K562 (cell line): ENCODE results near the gene TBC1D9. TPM values are rescaled to one million over a fixed set of nuclear protein-coding genes. Genes with fewer than 3 reads are reported as not detected.

Experiments
- ATAC-seq: fragments of 200-7000 bp; cut with Tn5 transposase; 3 replicates; pipeline ENCODE4 v1.9.1; 2020; ENCODE audit warnings: moderate library complexity
- BruUV-seq: library from RNA; stranded (reverse); fragments of 400-500 nt; replicated peaks from 2 replicates; lab custom pipeline; 2021; lab: Mats Ljungman, UMichigan
- CTCF ChIA-PET: fragments of 300-600 bp; formaldehyde crosslinking; extraction: SDS; loops from one replicate; lab custom pipeline; 2021; ENCODE audit warnings: low intra/inter-chr PET ratio; lab: Yijun Ruan, JAX
- POLR2A ChIA-PET: fragments of 300-600, 350-650 bp; sonication (Branson Sonifier 250); formaldehyde crosslinking; extraction: SDS; loops from one replicate; lab custom pipeline; 2021; ENCODE audit warnings: antibody characterized with exemption, inconsistent platforms; lab: Yijun Ruan, JAX
- DNase-seq, 4 experiments: peaks; one replicate each; pipeline versions ENCODE4 v3.0.0 to v3.0.0-alpha.2; 2011 to 2018; ENCODE audit warnings: low spot score in 3 of 4, mixed read lengths in 3 of 4; ENCODE audit errors: extremely low read depth in 1 of 4
- FAIRE-seq: peaks from 2 replicates; lab custom pipeline; 2011; peaks lifted over from hg19 to GRCh38; lab: Jason Lieb, UNC
- H2AFZ ChIP-seq: 2 replicates; pipeline ENCODE4 v1.6.0; 2011; ENCODE audit warnings: low read depth, low read length, control low read depth, inconsistent platforms
- H3K27ac ChIP-seq: fragments of 200-600 bp; 3 replicates; pipeline ENCODE4 v1.8.0; 2011; ENCODE audit warnings: low read depth, mild to moderate bottlenecking, control low read depth, inconsistent platforms, low read length, moderate library complexity, mixed read lengths; ENCODE audit errors: extremely low read depth
- H3K27me3 ChIP-seq, 2 experiments: fragments of 300-600 bp in 1 of 2; 2 replicates in 1 of 2; 3 replicates in 1 of 2; pipeline versions ENCODE4 v1.6.0 to v1.8.0; 2011; ENCODE audit warnings: inconsistent platforms in 2 of 2, low read length in 2 of 2, mild to moderate bottlenecking in 1 of 2, mixed read lengths in 1 of 2, moderate library complexity in 1 of 2; ENCODE audit not compliant: control insufficient read depth in 2 of 2, insufficient read depth in 2 of 2
- H3K36me3 ChIP-seq: fragments of 300-600 bp; 3 replicates; pipeline ENCODE4 v1.8.0; 2011; ENCODE audit warnings: mild to moderate bottlenecking, low read length, inconsistent platforms; ENCODE audit not compliant: control insufficient read depth, insufficient read depth
- H3K4me1 ChIP-seq, 2 experiments: fragments of 200-600 bp in 1 of 2; replicated peaks in 1 of 2; 2 replicates in 1 of 2; 3 replicates in 1 of 2; pipeline versions ENCODE4 v1.5.1 to v1.8.0; 2011; ENCODE audit warnings: inconsistent platforms in 2 of 2, low read length in 2 of 2, mild to moderate bottlenecking in 1 of 2, mixed read lengths in 1 of 2, moderate library complexity in 1 of 2; ENCODE audit not compliant: control insufficient read depth in 2 of 2, insufficient read depth in 2 of 2
- H3K4me2 ChIP-seq: 2 replicates; pipeline ENCODE4 v1.6.1; 2011; ENCODE audit warnings: low read length, control low read depth, inconsistent platforms, mixed read lengths; ENCODE audit not compliant: insufficient read depth
- H3K4me3 ChIP-seq: fragments of 200-600 bp; sonication (generic), shearing (Covaris generic); 2 replicates; pipeline ENCODE4 v1.5.1; 2016; ENCODE audit warnings: control low read depth, inconsistent platforms
- H3K79me2 ChIP-seq: fragments of 200-600 bp; 3 replicates; pipeline ENCODE4 v1.8.0; 2011; ENCODE audit warnings: low read length, inconsistent platforms; ENCODE audit not compliant: control insufficient read depth, insufficient read depth
- H3K9ac ChIP-seq, 2 experiments: 2 replicates each; pipeline versions ENCODE4 v1.6.0 to v1.6.1; 2011; ENCODE audit warnings: low read depth in 2 of 2, low read length in 2 of 2, control low read depth in 1 of 2, inconsistent platforms in 1 of 2, mild to moderate bottlenecking in 1 of 2, mixed read lengths in 1 of 2; ENCODE audit not compliant: insufficient read depth in 1 of 2
- H3K9me1 ChIP-seq: one replicate; pipeline ENCODE4 v1.6.0; 2011; ENCODE audit warnings: inconsistent platforms, mild to moderate bottlenecking, low read length, moderate library complexity; ENCODE audit not compliant: control insufficient read depth, insufficient read depth
- H3K9me3 ChIP-seq: replicated peaks from 2 replicates; pipeline ENCODE4 v1.5.1; 2011; ENCODE audit warnings: low read depth, low read length, inconsistent platforms; ENCODE audit not compliant: control insufficient read depth, insufficient read depth
- H4K20me1 ChIP-seq: replicated peaks from 2 replicates; pipeline ENCODE4 v1.6.1; 2011; ENCODE audit warnings: low read length, inconsistent platforms, mixed read lengths; ENCODE audit not compliant: control insufficient read depth, insufficient read depth
- CSDE1 ChIP-seq, 2 experiments: fragments of 450-650 bp; IDR thresholded peaks; 2 replicates each; pipeline ENCODE4 v1.6.1; 2016; ENCODE audit warnings: mild to moderate bottlenecking in 1 of 2
- FOXP1 ChIP-seq: sonication (generic); formaldehyde crosslinking; IDR thresholded peaks from 2 replicates; pipeline ENCODE4 v1.8.0; 2022; ENCODE audit warnings: mild to moderate bottlenecking, missing genetic modification reagents
- KAT2B ChIP-seq: IDR thresholded peaks from one replicate; pipeline ENCODE4 v1.6.1; 2012; ENCODE audit warnings: low read depth, mild to moderate bottlenecking, control low read depth, inconsistent platforms, low read length, moderate library complexity
- MXI1 ChIP-seq: IDR thresholded peaks from 2 replicates; pipeline ENCODE4 v1.6.1; 2011; ENCODE audit warnings: low read depth, mild to moderate bottlenecking, improper control_type of control experiment, low read length
- NR1H2 ChIP-seq: sonication (generic); formaldehyde crosslinking; IDR thresholded peaks from 2 replicates; pipeline ENCODE4 v1.4.0; 2020; ENCODE audit warnings: mild to moderate bottlenecking, missing genetic modification reagents
- NRF1 ChIP-seq, 2 experiments: fragments of 450-650 bp; IDR thresholded peaks in 1 of 2; conservative IDR thresholded peaks in 1 of 2; 2 replicates each; pipeline ENCODE4 v1.6.1; 2014; ENCODE audit warnings: mild to moderate bottlenecking in 2 of 2
- PCBP2 ChIP-seq: fragments of 200-400 bp; formaldehyde crosslinking; IDR thresholded peaks from 2 replicates; pipeline ENCODE4 v1.6.1; 2018; ENCODE audit warnings: low read length, low read depth, mild to moderate bottlenecking, moderate library complexity; ENCODE audit not compliant: poor library complexity, severe bottlenecking
- POLR2AphosphoS2 ChIP-seq: IDR thresholded peaks from 2 replicates; pipeline ENCODE4 v1.6.1; 2012; ENCODE audit warnings: low read length, improper control_type of control experiment
- RBM17 ChIP-seq: fragments of 200-400 bp; formaldehyde crosslinking; IDR thresholded peaks from 2 replicates; pipeline ENCODE4 v1.6.1; 2017; ENCODE audit warnings: low read depth, mild to moderate bottlenecking, low read length, borderline replicate concordance
- SOX6 ChIP-seq: fragments of 450-650 bp; IDR thresholded peaks from 2 replicates; pipeline ENCODE4 v1.6.1; 2014; ENCODE audit warnings: mild to moderate bottlenecking
- TSC22D4 ChIP-seq: fragments of 450-650 bp; IDR thresholded peaks from 2 replicates; pipeline ENCODE4 v1.6.1; 2016; ENCODE audit warnings: missing genetic modification characterization, missing biosample characterization, control low read depth
- ZNF23 ChIP-seq: fragments of 250-450 bp; sonication (Bioruptor Pico); IDR thresholded peaks from 2 replicates; pipeline ENCODE4 v1.4.0; 2020; ENCODE audit warnings: mild to moderate bottlenecking
- ZNF282 ChIP-seq: sonication (generic); formaldehyde crosslinking; IDR thresholded peaks from 2 replicates; pipeline ENCODE4 v1.8.1; 2023; ENCODE audit warnings: missing genetic modification reagents
- ZNF79 ChIP-seq: fragments of 250-450 bp; sonication (Bioruptor Pico); IDR thresholded peaks from 2 replicates; pipeline ENCODE4 v1.4.0; 2020; ENCODE audit warnings: low read depth, mild to moderate bottlenecking, moderate library complexity
- WGBS: fragments of 100-300 bp; shearing (Covaris generic); methylation state at CpG from one replicate; pipeline ENCODE4 v1.1.6; 2016; ENCODE audit warnings: low coverage, mixed read lengths; ENCODE audit not compliant: insufficient coverage; ENCODE audit errors: missing lambda C conversion rate; 5-methylcytosine and 5-hydroxymethylcytosine counted together
- in situ Hi-C: fragments of 300-500 bp; cut with MboI; formaldehyde crosslinking; loops from 4 replicates; pipeline ENCODE4 v1.15.0; 2018; ENCODE audit warnings: inconsistent platforms, mixed read lengths
- intact Hi-C: fragments of 100-400 bp; cut with micrococcal nuclease; formaldehyde crosslinking; loops from 2 replicates; pipeline ENCODE4 v1.14.2; 2022
- polyA plus RNA-seq, 8 experiments: library from polyadenylated mRNA; depleted of rRNA in 4 of 8; stranded (reverse) in 5 of 8; unstranded in 3 of 8; fragments of >200 nt; fragmentation: Nextera tagmentation in 2 of 8; fragmentation: Illumina TruSeq in 1 of 8; extraction: Ambion mirVana in 2 of 8; extraction: Trizol in 1 of 8; gene quantifications; 2 replicates each; pipeline versions ENCODE4 v1.2.1 to v1.2.3, GENCODE V29; 2011 to 2014; ENCODE audit warnings: inconsistent platforms in 1 of 8, missing spikeins in 1 of 8
- total RNA-seq, 7 experiments: library from RNA; depleted of rRNA in 6 of 7; stranded (reverse); fragments of >200 nt in 6 of 7; fragmentation: Illumina TruSeq in 2 of 7; extraction: Trizol in 2 of 7; gene quantifications; 2 replicates each; pipeline versions ENCODE4 v1.2.1 to v1.2.3, GENCODE V29; 2011 to 2021; ENCODE audit warnings: low replicate concordance in 1 of 7
- TF ChIP-seq, protein P1 (sequence below): fragments of 250-450 bp; sonication (Bioruptor Pico); IDR thresholded peaks from 2 replicates; pipeline ENCODE4 v1.6.1; 2021; ENCODE audit warnings: mild to moderate bottlenecking
- TF ChIP-seq, protein P2 (sequence below): fragments of 450-650 bp; IDR thresholded peaks from 2 replicates; pipeline ENCODE4 v1.6.1; 2016
- TF ChIP-seq, protein P3 (sequence below): IDR thresholded peaks from 2 replicates; pipeline ENCODE4 v1.6.1; 2012; ENCODE audit warnings: low read depth, low read length, improper control_type of control experiment, borderline replicate concordance
- TF ChIP-seq, protein P4 (sequence below): fragments of 450-650 bp; formaldehyde crosslinking; IDR thresholded peaks from 2 replicates; pipeline ENCODE4 v1.4.0; 2022; ENCODE audit warnings: mild to moderate bottlenecking, moderate library complexity
- TF ChIP-seq, protein P5 (sequence below): sonication (generic); formaldehyde crosslinking; IDR thresholded peaks from 2 replicates; pipeline ENCODE4 v1.8.0; 2022; ENCODE audit warnings: missing genetic modification reagents, mild to moderate bottlenecking, borderline replicate concordance

TBC1D9 gene
- total and polyA plus RNA-seq, 9 of the 15 experiments (the other 6 are each of a cell fraction or from before 2014, with no cell fraction given) = 0.13 TPM; not detected in 8

DNA sequence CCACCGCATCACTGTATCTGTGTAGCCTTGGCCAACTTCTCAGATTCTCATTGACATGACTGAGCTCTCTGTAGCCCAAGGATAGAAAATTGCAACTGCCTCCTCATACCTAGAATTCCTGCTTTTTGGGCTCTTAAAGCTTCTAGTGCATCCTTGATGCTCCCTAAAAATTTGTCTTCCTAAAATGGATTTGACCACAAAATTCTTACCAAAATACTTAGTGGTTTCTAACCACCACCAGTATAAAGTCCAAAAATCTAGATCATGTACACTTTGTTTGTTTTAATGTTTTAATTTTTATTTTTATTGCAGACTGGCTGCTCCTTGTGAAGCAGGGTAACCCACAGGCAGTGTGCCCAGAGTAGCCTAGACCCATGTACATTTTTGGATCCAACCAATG, 75.5 kb downstream of the TBC1D9 start:
- intact Hi-C loops (no loop called here), in situ Hi-C loops (no loop called here)
- no peaks in the 10 kb centered on the region for H3K9me3 ChIP-seq
- no peaks in the 10 kb centered on the region for H3K9me1 ChIP-seq
- no peak overlapping the region for H2AFZ ChIP-seq
- H3K9ac ChIP-seq = no peak overlapping the region
- TF ChIP-seq FOXP1 (CRISPR knock-in tag) = no peak
- no peak for TF ChIP-seq TSC22D4 (tag)
- TF ChIP-seq KAT2B = no peak
- no peak for TF ChIP-seq PCBP2
- no peak for TF ChIP-seq ZNF79 (CRISPR knock-in tag)
- TF ChIP-seq, protein P1, sequence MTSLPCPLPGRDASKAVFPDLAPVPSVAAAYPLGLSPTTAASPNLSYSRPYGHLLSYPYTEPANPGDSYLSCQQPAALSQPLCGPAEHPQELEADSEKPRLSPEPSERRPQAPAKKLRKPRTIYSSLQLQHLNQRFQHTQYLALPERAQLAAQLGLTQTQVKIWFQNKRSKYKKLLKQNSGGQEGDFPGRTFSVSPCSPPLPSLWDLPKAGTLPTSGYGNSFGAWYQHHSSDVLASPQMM (CRISPR knock-in tag) = no peak
- TF ChIP-seq, protein P2, sequence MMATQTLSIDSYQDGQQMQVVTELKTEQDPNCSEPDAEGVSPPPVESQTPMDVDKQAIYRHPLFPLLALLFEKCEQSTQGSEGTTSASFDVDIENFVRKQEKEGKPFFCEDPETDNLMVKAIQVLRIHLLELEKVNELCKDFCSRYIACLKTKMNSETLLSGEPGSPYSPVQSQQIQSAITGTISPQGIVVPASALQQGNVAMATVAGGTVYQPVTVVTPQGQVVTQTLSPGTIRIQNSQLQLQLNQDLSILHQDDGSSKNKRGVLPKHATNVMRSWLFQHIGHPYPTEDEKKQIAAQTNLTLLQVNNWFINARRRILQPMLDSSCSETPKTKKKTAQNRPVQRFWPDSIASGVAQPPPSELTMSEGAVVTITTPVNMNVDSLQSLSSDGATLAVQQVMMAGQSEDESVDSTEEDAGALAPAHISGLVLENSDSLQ = no peak
- TF ChIP-seq ZNF23 (CRISPR knock-in tag) = no peak
- no peak for TF ChIP-seq RBM17
- no peak for TF ChIP-seq SOX6
- no peak for TF ChIP-seq NR1H2 (CRISPR knock-in tag)
- TF ChIP-seq, protein P3, sequence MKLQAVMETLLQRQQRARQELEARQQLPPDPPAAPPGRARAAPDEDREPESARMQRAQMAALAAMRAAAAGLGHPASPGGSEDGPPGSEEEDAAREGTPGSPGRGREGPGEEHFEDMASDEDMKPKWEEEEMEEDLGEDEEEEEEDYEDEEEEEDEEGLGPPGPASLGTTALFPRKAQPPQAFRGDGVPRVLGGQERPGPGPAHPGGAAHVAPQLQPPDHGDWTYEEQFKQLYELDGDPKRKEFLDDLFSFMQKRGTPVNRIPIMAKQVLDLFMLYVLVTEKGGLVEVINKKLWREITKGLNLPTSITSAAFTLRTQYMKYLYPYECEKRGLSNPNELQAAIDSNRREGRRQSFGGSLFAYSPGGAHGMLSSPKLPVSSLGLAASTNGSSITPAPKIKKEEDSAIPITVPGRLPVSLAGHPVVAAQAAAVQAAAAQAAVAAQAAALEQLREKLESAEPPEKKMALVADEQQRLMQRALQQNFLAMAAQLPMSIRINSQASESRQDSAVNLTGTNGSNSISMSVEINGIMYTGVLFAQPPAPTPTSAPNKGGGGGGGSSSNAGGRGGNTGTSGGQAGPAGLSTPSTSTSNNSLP = no peak
- no peak for TF ChIP-seq NRF1 (conservative IDR thresholded peaks at IDR 0.05 in 1 of 2, IDR thresholded peaks at IDR 0.05 in 1 of 2)
- no peak for TF ChIP-seq MXI1
- no peak for TF ChIP-seq POLR2AphosphoS2
- TF ChIP-seq, protein P4, sequence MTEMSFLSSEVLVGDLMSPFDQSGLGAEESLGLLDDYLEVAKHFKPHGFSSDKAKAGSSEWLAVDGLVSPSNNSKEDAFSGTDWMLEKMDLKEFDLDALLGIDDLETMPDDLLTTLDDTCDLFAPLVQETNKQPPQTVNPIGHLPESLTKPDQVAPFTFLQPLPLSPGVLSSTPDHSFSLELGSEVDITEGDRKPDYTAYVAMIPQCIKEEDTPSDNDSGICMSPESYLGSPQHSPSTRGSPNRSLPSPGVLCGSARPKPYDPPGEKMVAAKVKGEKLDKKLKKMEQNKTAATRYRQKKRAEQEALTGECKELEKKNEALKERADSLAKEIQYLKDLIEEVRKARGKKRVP (CRISPR knock-in tag) = no peak
- TF ChIP-seq, protein P5, sequence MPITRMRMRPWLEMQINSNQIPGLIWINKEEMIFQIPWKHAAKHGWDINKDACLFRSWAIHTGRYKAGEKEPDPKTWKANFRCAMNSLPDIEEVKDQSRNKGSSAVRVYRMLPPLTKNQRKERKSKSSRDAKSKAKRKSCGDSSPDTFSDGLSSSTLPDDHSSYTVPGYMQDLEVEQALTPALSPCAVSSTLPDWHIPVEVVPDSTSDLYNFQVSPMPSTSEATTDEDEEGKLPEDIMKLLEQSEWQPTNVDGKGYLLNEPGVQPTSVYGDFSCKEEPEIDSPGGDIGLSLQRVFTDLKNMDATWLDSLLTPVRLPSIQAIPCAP (CRISPR knock-in tag) = no peak
- TF ChIP-seq ZNF282 (CRISPR knock-in tag) = no peak
- TF ChIP-seq CSDE1 (IDR thresholded peaks at IDR 0.05) = no peak
- ATAC-seq (no peak), FAIRE-seq (no peak), DNase-seq (no peak)
- H4K20me1 ChIP-seq = no peaks in the 10 kb centered on the region
- ChIA-PET POLR2A (no interaction called here), CTCF (no interaction called here)
- 0% methylated on average over 1 of the region's 1 CpG for WGBS
- BruUV-seq = no TSS peak
- no peak overlapping the region for H3K4me3 ChIP-seq
- no peaks in the 10 kb centered on the region for H3K36me3 ChIP-seq
- H3K79me2 ChIP-seq = no peaks in the 10 kb centered on the region
- H3K4me2 ChIP-seq = no peak overlapping the region
- no peaks in the 10 kb centered on the region for H3K4me1 ChIP-seq
- H3K27ac ChIP-seq = no peak overlapping the region
- H3K27me3 ChIP-seq = 0 out of 5 replicates have a peak, but pooled peaks cover 0 to 4% of the 10 kb centered on the region in 2 experiments
